GM23338 (cell line): ENCODE results near the gene JAK2.

ENCODE experiments used
- CREB1 ChIP-seq: fragments of 250-450 bp; sonication (Bioruptor Pico); IDR thresholded peaks from 2 replicates; pipeline ENCODE4 v1.5.0; 2020; ENCODE audit warnings: low read depth, mild to moderate bottlenecking, moderate library complexity
- CTCF ChIP-seq, 2 experiments: fragments of 200-600 bp in 1 of 2; sonication (generic) in 1 of 2; conservative IDR thresholded peaks; 2 replicates each; pipeline versions ENCODE4 v1.5.1 to v1.6.1; 2016 to 2017; ENCODE audit warnings: antibody characterized with exemption in 2 of 2, low read depth in 2 of 2, mild to moderate bottlenecking in 2 of 2, moderate library complexity in 1 of 2
- ETS1 ChIP-seq: IDR thresholded peaks from 2 replicates; pipeline ENCODE4 v1.6.1; 2016; ENCODE audit warnings: antibody characterized with exemption
- EZH2 ChIP-seq: fragments of 200-600 bp; sonication (generic); IDR thresholded peaks from one replicate; pipeline ENCODE4 v1.8.0; 2017; ENCODE audit warnings: antibody characterized with exemption, mild to moderate bottlenecking, low read depth; ENCODE audit not compliant: unreplicated experiment
- EZH2phosphoT487 ChIP-seq: fragments of 200-600 bp; sonication (generic); IDR thresholded peaks from one replicate; pipeline ENCODE4 v1.8.1; 2018; ENCODE audit warnings: antibody characterized with exemption; ENCODE audit not compliant: unreplicated experiment
- JUNB ChIP-seq: IDR thresholded peaks from one replicate; pipeline ENCODE4 v1.6.1; 2016; ENCODE audit warnings: antibody characterized with exemption; ENCODE audit not compliant: unreplicated experiment
- NANOG ChIP-seq: IDR thresholded peaks from 2 replicates; pipeline ENCODE4 v1.6.1; 2016; ENCODE audit warnings: antibody characterized with exemption, borderline replicate concordance
- POLR2AphosphoS5 ChIP-seq: IDR thresholded peaks from 2 replicates; pipeline ENCODE4 v1.6.1; 2016; ENCODE audit warnings: antibody characterized with exemption, low read depth
- REST ChIP-seq: IDR thresholded peaks from one replicate; pipeline ENCODE4 v1.6.1; 2018; ENCODE audit warnings: antibody characterized with exemption; ENCODE audit not compliant: unreplicated experiment

- TF ChIP-seq EZH2 (no peak), CTCF (conservative IDR thresholded peaks at IDR 0.05; ENCODE audit: low read depth in 2 of 2) (no peak), POLR2AphosphoS5 (no peak), EZH2phosphoT487 (no peak), REST (no peak), NANOG (no peak), ETS1 (no peak), JUNB (no peak), CREB1 (CRISPR knock-in tag) (no peak)
These were observed 48.2 kb upstream of the JAK2 start for GRCh38 chr9:4936823-4937222.
